ENCODE data around the gene SORD.
"Not testable (repeated sequence)": the region's sequence is repeated elsewhere in the genome, so short reads cannot be mapped to it uniquely, and the experiment has no call there.

SORD gene

GRCh38 chr15:45025627-45026026 is 2.6 kb downstream of the SORD start:
- not testable (repeated sequence) for DNase-seq

DNA sequence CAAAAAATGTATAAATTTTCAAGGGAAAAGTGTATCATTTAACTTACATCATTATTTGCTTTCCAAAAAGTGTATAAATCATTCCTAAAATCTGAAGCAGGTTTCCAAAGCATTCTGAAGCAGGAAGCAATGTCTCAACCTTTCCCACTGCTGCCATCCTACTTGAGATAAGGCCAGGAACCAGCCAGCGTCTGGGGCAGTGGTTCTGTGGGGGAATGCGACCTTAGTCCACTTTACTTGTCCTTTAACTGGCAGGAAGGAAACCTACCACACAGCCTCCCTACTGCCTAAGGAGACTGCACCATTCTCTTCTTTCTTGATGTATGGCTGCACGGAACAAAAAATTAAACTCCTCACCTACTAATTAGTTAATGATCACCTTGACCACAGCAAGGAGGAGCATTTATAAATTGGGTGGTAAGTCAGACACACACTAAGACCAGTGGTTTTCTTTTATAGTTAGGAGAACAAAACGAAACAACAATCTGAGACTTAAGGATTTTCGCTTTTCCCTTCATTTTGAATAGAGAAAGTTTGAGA is 3.7 kb downstream of the SORD start:
- no peak for DNase-seq

- no peak for DNase-seq
Observed at GRCh38 chr15:45027220-45027619, 4.2 kb downstream of the SORD start.

DNA sequence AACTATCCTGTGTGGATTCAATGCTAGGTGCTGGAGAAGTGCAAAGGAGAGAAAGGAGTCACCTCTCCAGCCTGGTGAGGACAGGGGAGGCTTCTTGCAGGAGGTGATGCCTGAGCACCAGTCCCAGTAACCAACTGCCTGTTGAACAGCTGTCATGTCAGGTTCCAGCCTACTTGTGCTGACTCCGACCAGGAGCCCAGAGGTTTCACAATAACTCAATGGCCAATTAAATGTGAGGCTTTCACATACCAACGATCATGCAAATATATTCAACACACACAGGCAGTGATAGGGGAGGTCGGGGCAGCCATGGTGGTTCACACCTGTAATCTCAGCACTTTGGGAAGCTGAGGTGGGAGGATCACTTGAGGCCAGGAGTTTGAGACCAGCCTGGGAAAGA is 7.7 kb downstream of the SORD start:
- DNase-seq, result no peak

DNA sequence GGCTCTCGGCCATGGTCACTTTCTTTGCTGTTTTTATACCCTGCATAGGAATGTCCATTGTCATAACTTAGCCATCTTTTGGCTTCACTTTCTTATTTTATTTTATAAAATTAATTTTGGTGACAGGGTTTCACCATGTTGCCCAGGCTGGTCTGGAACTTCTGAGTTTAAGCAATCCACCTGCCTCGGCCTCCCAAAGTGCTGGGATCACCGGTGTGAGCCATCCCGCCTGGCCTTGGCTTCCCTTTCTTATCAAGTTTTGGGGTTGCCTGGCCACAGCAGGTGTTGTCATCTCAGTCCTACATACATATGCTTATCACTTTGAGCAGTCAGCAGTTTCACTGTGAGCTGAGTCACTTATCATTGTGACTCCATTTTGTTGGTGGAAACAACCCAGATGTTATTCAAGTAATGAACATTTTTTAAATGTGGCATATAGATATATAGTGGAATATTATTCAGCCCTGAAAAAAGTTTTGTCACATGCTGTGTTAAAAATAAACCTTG is 8.6 kb downstream of the SORD start:
- DNase-seq, result not testable (repeated sequence)

GRCh38 chr15:45032501-45032900 is 9.5 kb downstream of the SORD start:
- not testable (repeated sequence) for DNase-seq

- DNase-seq, result not testable (repeated sequence)
Observed at GRCh38 chr15:45034087-45034486, 11.1 kb downstream of the SORD start.

- not testable (repeated sequence) for DNase-seq
Observed at GRCh38 chr15:45034600-45035375, 11.8 kb downstream of the SORD start.

DNA sequence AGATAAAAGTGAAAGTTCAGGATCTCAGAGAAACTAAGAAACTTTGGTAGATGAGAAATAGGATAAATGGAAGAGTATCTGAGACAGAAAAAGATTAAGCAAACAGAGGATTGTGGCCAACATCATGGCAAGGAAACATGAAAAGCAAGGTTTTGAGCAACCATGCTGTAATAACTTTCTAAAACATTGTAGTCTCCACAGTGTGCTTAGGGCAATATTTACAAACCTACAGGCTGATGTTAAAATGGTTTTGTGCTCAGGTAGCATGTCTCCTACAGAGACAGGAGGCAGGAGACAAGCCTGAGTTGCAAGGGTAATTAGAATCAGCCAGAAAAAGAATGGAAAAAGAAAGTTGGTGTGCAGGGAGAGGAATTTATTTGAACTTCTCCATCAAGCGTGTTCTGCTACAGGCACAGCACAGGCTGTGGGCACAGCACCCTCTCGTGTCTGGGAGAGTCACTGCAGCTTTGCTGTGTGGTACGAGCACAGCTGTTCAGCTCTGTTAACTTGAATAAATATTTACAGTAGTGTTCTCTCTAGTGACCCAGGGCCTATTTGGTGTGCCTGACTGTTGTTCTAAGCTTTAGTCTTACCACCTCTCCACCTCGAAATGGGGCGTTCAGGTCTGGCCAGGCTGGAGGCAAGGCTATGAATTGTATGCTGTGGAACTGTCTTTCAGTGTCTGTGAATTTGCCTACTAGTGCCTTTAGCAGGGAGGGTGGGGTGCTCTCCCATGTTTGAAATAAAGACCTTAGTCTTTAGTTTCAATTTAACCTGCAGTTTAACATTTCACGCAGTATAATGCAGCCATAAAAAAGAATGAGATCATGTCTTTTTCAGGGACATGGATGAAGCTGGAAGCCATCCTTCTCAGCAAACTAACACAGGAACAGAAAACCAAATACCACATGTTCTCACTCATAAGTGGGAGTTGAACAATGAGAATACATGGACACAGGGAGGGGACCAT is 14.1 kb downstream of the SORD start:
- DNase-seq, result peak; percentile 65

DNA sequence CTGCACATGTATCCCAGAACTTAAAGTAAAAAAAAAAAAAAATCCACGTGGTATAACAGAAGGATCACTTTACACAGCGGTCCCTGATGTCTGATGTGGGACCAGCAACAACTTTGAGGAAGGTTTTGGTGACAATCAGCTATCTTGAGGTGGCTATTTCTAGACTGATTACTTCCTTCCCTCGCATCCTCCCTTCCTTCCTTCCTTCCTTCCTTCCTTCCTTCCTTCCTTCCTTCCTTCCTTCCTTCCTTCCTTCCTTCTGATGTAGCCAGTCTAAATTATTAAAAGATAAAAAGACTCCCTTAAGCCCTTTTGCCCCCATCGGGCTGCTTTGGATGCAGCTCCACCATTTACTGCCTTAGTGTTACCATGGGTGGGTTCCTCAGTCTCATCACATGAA is 14.9 kb downstream of the SORD start:
- DNase-seq, result no peak

DNA sequence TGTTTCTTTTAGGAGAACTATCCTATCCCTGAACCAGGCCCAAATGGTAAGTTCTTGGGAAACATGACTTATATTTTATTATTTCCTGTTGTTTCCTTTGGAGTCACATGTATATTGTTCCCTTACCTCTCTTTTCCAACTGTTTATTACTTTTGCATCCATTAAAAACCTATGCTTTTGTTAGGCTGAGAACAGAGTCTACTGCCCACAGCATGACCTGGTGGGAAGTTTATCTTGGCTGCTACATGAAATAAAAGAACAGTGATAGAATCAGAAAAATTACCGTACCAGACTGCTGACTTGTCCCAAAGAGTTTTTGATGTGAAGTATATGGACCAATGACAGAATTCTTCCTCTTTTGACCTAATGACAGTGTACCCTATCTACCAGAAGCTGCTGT is 17.4 kb downstream of the SORD start:
- DNase-seq, result not testable (repeated sequence)

DNA sequence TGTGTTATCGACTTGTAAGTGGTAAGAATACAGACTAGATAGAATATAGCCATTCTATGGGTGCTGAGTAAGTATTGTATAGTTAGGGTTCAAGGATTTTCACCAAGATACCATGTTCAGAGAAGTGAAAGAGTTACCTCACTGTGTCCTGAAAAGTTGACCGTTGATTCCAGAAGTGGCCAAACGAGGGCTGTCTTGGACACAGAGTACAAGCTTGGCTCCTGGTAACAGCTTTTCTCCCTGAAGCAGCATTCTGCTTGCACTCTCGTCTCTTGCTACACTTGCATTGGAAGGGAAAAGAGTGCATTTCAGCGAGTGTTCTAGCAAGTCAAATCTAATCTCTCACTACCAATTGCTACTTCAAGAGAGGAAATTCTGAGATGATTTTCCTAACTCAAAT is 18.5 kb downstream of the SORD start:
- not testable (repeated sequence) for DNase-seq

GRCh38 chr15:45042859-45043258 is 19.9 kb downstream of the SORD start:
- DNase-seq, result not testable (repeated sequence)

GRCh38 chr15:45044270-45044669 is 21.3 kb downstream of the SORD start:
- DNase-seq, result not testable (repeated sequence)

DNA sequence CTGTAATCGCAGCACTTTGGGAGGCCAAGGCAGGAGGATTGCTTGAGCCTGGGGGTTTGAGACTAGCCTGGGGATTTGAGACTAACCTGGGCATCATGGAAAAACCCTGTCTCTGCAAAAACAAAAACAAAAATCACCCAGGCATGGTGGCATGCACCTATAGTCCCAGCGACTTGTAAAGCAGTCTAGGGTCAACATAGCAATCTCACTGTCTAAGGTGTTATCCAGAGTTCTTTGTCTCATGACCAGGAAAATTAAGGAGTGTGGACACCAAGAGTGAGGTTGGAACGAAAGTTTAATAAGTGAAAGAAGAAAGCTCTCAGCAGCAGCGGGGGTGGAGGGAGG is 25.4 kb downstream of the SORD start:
- not testable (repeated sequence) for DNase-seq

GRCh38 chr15:45048794-45049631 is 26.0 kb downstream of the SORD start:
- peak; percentile 28 for DNase-seq

- DNase-seq, result no peak
Observed at GRCh38 chr15:45050587-45050986, 27.6 kb downstream of the SORD start.

GRCh38 chr15:45052676-45053075 is 29.7 kb downstream of the SORD start:
- not testable (repeated sequence) for DNase-seq

DNA sequence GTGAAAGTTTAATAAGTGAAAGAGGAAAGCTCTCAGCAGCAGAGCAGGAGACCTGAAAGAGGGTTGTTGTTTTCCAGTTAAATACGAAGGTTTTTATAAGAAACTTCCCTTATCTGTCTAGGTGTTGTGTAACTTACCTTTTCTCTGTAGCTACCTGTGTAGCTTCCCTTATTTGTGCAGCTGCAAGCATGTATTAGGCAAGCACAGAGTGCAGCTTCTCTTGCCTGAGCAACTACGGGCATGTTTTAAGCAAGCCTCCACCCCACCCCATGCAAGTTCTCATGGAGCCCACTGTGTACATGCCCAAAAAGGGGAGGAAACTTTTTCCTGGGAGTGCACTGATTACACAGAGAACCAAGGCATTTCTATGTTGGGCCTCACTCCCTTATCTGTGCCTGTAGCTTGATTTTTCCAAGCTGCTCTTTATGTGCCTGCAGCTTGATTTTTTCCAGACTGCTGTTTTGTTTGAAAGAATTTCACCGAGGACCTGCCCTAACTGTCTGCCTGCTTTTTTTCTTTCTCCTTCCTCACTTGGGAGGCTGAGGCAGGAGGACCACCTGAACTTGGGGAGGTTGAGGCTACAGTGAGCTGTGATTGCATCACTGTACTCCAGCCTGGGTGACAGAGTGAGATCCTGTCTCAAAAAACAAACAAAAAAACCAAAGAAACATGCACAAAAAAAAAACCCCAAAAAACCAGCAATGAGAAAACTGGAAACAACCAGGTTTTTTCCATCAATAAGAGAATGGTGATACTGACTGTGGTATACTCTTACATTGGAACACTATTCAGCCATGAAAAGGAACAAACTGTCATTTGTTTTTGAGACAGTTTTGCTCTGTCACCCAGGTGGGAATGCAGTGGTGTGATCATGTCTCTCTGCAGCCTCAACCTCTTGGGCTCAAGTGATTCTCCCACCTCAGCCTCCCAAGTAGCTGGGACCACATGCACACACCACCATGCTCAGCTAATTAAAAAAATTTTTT is 36.0 kb downstream of the SORD start:
- not testable (repeated sequence) for DNase-seq

DNA sequence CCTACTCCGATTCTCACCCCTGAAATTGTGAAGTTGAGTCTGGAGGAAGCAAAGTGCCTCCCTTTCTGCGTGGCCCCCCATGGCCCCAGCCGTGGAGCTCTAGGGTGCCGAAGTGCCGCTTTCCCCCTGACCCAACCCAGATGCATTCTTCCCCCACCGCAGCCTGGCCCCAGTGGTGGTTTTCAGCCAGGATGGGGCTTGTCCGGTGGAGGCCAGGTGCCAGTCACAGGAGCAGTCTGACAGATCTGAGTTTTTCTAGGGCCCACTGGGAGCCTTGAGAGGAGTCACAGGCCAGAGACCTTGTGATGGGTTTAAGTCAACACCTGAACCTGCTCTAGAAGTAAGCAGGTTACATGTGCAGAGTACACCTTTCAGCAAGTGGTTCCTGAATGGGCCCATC is 39.3 kb downstream of the SORD start:
- DNase-seq, result not testable (repeated sequence)

DNA sequence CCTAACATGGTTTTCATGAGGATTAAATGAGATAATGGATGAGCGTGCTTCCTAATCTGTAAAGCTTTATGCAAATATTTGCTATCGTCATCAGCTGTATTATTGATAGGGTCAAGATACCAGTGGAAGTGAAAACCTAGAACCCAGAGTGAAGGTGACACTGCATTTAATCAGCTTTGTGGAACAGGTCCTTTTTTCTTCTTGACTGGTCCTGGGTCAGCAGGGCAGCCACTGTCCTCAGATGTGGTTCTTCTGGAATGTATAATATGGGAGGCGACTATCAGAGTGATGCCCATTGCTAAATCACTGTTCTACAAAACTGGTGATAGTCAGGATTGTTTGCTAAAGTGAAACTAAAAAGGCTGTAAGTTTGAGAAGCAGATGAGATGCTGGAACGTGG is 41.4 kb downstream of the SORD start:
- DNase-seq, result no peak

Measured in midbrain (tissue), 1 donor.